ENCODE results near the gene BMERB1.

Gene BMERB1

DNA sequence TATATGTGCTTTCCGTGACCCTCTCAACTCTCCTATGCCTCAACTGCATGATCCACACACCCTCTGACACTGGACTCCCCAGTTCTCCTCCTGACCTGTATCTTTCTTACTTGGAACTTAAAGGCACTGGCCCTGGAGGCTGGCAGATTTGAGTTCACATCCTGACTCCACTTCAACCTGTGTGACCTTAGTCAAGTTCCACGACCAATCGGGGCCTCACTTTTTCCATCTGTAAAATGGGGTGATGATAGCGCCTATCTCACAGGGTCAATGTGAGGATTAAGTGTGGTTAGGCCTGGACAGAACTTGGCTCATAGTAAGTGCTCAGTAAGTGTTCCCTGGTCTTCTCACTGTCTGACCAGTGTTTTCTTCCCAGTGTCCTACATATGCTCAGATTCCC lies 183.5 kb downstream of the BMERB1 start:
- in situ Hi-C loops (cut with HindIII; ENCODE audit: low sequenced_read_pairs) = no loop called here
- TF ChIP-seq, protein P1, sequence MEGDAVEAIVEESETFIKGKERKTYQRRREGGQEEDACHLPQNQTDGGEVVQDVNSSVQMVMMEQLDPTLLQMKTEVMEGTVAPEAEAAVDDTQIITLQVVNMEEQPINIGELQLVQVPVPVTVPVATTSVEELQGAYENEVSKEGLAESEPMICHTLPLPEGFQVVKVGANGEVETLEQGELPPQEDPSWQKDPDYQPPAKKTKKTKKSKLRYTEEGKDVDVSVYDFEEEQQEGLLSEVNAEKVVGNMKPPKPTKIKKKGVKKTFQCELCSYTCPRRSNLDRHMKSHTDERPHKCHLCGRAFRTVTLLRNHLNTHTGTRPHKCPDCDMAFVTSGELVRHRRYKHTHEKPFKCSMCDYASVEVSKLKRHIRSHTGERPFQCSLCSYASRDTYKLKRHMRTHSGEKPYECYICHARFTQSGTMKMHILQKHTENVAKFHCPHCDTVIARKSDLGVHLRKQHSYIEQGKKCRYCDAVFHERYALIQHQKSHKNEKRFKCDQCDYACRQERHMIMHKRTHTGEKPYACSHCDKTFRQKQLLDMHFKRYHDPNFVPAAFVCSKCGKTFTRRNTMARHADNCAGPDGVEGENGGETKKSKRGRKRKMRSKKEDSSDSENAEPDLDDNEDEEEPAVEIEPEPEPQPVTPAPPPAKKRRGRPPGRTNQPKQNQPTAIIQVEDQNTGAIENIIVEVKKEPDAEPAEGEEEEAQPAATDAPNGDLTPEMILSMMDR (IDR thresholded peaks at IDR 0.05; ENCODE audit: low read depth, low read length, missing control alignments) = no peak
- H3K4me3 ChIP-seq (ENCODE audit: low read depth, low read length) = no peak overlapping the region
- DNase-seq (ENCODE audit: low read depth) = no peak

DNA sequence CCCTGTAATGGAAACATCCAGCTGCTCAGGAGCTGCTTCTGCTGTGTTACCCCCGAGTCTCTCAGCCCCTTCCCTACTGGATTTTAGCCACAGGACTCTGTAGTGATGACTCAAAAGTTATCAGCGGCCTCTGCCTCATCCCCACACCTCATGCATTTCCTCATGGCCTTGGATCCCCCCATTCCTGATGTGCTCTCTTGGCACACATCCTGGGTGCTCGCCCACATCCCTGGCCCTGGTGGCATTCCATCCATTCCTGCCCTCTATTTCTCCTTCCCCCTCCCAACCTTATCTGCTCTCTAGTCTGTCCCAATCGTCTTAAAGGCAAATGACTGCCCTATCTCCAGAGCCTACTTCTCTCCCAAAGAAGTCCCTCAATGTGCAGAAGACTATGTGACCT lies 184.0 kb downstream of the BMERB1 start:
- in situ Hi-C loops (cut with HindIII; ENCODE audit: low sequenced_read_pairs) = no loop called here
- no peak overlapping the region for H3K4me3 ChIP-seq (ENCODE audit: low read depth, low read length)
- DNase-seq (ENCODE audit: low read depth) = no peak
- TF ChIP-seq, protein P1 (IDR thresholded peaks at IDR 0.05; ENCODE audit: low read depth, low read length, missing control alignments) = no peak

DNA sequence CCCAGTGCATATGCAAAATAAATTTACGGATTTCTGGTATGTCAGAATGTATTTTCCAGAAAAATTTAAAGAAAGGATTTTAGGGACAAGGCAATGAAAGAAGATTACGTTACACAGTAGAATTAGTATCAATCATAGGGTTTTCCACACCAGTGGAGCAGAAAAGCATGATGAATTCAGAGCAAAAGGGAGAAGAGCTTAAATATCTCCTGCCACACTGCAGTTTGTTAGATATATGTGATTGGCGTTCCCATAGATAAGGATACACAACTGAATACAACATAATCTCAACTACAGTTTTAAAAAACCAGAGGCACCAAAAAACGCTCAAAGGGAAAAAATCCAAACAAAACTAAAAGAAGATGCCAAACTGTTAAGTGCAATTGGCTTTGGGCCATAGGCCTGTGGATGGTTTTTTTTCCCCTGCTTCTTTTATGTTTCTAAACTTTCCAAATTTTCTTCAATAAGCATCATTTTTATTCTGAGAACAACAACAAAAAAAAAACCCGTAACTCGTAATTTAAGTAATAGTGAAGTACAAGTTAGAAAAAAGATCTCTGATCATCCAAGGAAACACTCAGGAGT lies 186.3 kb downstream of the BMERB1 start:
- DNase-seq (ENCODE audit: low read depth) = no peak
- H3K4me3 ChIP-seq (ENCODE audit: low read depth, low read length) = no peak overlapping the region
- TF ChIP-seq, protein P1 (IDR thresholded peaks at IDR 0.05; ENCODE audit: low read depth, low read length, missing control alignments) = no peak
- in situ Hi-C loops (cut with HindIII; ENCODE audit: low sequenced_read_pairs) = no loop called here

DNA sequence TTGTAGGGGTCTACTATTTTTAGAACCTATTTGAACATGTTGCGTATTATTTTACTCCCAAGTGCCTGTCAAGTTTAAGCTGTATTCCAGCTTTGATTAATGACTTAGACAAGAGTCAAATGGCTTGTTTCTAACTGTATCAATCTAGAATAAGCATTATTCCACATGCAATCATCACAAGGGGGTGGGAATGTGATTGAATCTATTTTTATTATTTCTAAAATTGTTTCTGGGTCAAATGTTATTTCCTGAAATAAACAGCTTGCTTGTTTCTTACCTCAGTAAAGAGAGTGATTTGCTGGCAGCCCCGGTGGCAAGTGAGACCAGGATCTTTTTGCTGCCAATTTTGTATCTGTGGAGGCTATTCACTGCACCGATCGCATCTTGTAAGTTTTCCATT lies 187.1 kb downstream of the BMERB1 start:
- no peak overlapping the region for H3K4me3 ChIP-seq (ENCODE audit: low read depth, low read length)
- in situ Hi-C loops (cut with HindIII; ENCODE audit: low sequenced_read_pairs) = no loop called here
- DNase-seq (ENCODE audit: low read depth) = no peak
- TF ChIP-seq, protein P1 (IDR thresholded peaks at IDR 0.05; ENCODE audit: low read depth, low read length, missing control alignments) = no peak

DNA sequence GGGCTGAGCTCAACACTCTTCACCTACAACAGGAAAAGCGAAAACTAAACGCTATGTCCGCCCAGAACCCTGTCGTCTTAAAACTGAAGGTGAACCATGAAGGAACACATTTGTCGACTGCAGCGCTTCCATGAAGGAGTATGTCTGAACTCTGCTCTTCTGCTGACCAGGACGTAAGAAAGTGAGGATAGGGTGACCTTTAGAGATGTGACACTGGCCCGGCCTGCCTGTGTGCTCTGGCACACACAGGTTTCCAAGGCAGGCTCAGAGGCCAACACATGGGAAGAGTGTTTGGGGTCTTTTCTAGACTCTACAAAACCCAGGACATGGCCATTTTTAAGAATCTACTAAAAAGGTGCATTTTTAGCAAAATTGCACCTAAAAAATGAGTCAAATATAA lies 187.5 kb downstream of the BMERB1 start:
- in situ Hi-C loops (cut with HindIII; ENCODE audit: low sequenced_read_pairs) = no loop called here
- DNase-seq (ENCODE audit: low read depth) = no peak
- H3K4me3 ChIP-seq (ENCODE audit: low read depth, low read length) = no peak overlapping the region
- TF ChIP-seq, protein P1 (IDR thresholded peaks at IDR 0.05; ENCODE audit: low read depth, low read length, missing control alignments) = no peak

DNA sequence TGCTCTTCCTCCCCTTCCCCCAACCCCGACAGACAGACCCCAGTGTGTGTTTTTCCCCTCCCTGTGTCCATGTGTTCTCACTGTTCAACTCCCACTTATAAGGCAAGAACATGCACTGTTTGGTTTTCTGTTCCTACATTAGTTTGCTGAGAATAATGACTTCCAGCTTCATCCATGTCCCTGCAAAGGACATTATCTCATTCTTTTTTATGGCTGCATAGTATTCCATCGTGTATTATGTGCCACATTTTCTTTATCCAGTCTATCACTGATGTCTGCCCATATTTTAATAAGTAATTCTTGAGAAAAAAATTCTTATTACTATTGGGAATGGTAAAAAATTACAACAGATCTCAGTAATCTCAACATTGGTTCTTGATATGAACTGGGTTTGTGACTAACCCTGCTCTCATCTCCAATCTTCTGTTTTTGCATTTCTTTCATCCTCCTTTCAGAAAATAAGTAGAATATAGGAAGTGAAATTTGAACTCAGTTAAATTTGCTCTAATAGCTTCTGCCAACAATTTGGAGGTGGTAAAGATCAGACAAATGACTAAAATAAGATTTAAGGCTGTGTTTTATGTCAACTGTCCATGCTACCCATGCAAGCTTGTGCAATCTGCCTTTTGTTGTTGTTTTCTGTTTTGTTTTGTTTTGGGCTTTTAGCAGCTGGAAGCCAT lies 197.5 kb downstream of the BMERB1 start:
- TF ChIP-seq, protein P1 (IDR thresholded peaks at IDR 0.05; ENCODE audit: low read depth, low read length, missing control alignments) = no peak
- in situ Hi-C loops (cut with HindIII; ENCODE audit: low sequenced_read_pairs) = no loop called here
- no peak for DNase-seq (ENCODE audit: low read depth)
- no peak overlapping the region for H3K4me3 ChIP-seq (ENCODE audit: low read depth, low read length)
